Panc1 (cell line): Measurements from ENCODE around the gene TM9SF4. TPM values are rescaled to one million over a fixed set of nuclear protein-coding genes. Genes with fewer than 3 reads are reported as not detected.

Experiments
- ATAC-seq: fragments of 200-7000 bp; cut with Tn5 transposase; 2 replicates; pipeline ENCODE4 v1.9.1; 2020; ENCODE audit warnings: mild to moderate bottlenecking, moderate library complexity
- BruUV-seq: library from RNA; stranded (reverse); fragments of 400-500 nt; replicated peaks from 2 replicates; lab custom pipeline; 2021; lab: Mats Ljungman, UMichigan
- CTCF ChIA-PET: fragments of 300-600 bp; sonication (Branson Sonifier 250); formaldehyde crosslinking; loops from one replicate; lab custom pipeline; 2022; ENCODE audit warnings: antibody characterized with exemption; lab: Charles Lee
- POLR2A ChIA-PET: fragments of 300-600 bp; sonication (Branson Sonifier 250); formaldehyde crosslinking; loops from one replicate; lab custom pipeline; 2022; ENCODE audit warnings: antibody characterized with exemption; lab: Charles Lee
- DNase-seq: peaks from one replicate; pipeline ENCODE4 v3.0.0-alpha.2; 2010; ENCODE audit warnings: low read depth, low spot score
- H3K27ac ChIP-seq: 2 replicates; pipeline ENCODE4 v1.5.1; 2011; ENCODE audit warnings: mild to moderate bottlenecking, low read length, inconsistent platforms
- H3K27me3 ChIP-seq: fragments of 200-500 bp; sonication (Bioruptor generic); 2 replicates; pipeline ENCODE4 v1.6.0; 2014; ENCODE audit warnings: low read length, inconsistent platforms; ENCODE audit not compliant: control insufficient read depth, insufficient read depth
- H3K36me3 ChIP-seq: fragments of 200-500 bp; sonication (Bioruptor generic); 2 replicates; pipeline ENCODE4 v1.5.1; 2014; ENCODE audit warnings: inconsistent platforms, mild to moderate bottlenecking, low read length, moderate library complexity; ENCODE audit not compliant: control insufficient read depth, insufficient read depth
- H3K4me1 ChIP-seq: 2 replicates; pipeline ENCODE4 v1.5.1; 2011; ENCODE audit warnings: inconsistent platforms, mild to moderate bottlenecking, low read length, moderate library complexity; ENCODE audit not compliant: control insufficient read depth, insufficient read depth
- H3K4me3 ChIP-seq, 2 experiments: 2 replicates each; pipeline ENCODE4 v1.5.1; 2011 to 2012; ENCODE audit warnings: low read depth in 2 of 2, low read length in 2 of 2, mild to moderate bottlenecking in 2 of 2, inconsistent platforms in 1 of 2, moderate library complexity in 1 of 2
- H3K9me3 ChIP-seq: fragments of 200-500 bp; sonication (Bioruptor generic); 2 replicates; pipeline ENCODE4 v1.5.1; 2014; ENCODE audit warnings: low read depth, mild to moderate bottlenecking, inconsistent platforms, low read length, moderate library complexity; ENCODE audit not compliant: control insufficient read depth, insufficient read depth
- CTCF ChIP-seq: fragments of 450-650 bp; IDR thresholded peaks from 2 replicates; pipeline ENCODE4 v1.5.1; 2017; ENCODE audit warnings: mild to moderate bottlenecking
- POLR2AphosphoS5 ChIP-seq: IDR thresholded peaks from 2 replicates; pipeline ENCODE4 v1.6.1; 2012; ENCODE audit warnings: mild to moderate bottlenecking, low read depth, low read length, moderate library complexity
- REST ChIP-seq, 2 experiments: IDR thresholded peaks; 2 replicates each; pipeline ENCODE4 v1.6.1; 2011 to 2012; ENCODE audit warnings: low read depth in 2 of 2, control low read depth in 1 of 2, low read length in 1 of 2, mild to moderate bottlenecking in 1 of 2, moderate library complexity in 1 of 2; ENCODE audit not compliant: insufficient read depth in 1 of 2
- SIN3A ChIP-seq: IDR thresholded peaks from 2 replicates; pipeline ENCODE4 v1.6.1; 2012; ENCODE audit warnings: low read depth, mild to moderate bottlenecking, low read length, moderate library complexity, borderline replicate concordance; ENCODE audit not compliant: insufficient read depth
- TCF7L2 ChIP-seq: IDR thresholded peaks from 2 replicates; pipeline ENCODE4 v1.6.1; 2011; ENCODE audit warnings: mild to moderate bottlenecking, low read depth, low read length, inconsistent platforms
- in situ Hi-C: cut with HindIII; loops from 2 replicates; pipeline ENCODE4 v1.10.0; 2016; ENCODE audit warnings: low sequenced_read_pairs, low pct_unique_long_range_greater_than_20kb
- intact Hi-C: fragments of 100-400 bp; cut with micrococcal nuclease; formaldehyde crosslinking; loops from one replicate; pipeline ENCODE4 v1.10.0; 2022; ENCODE audit not compliant: unreplicated experiment
- total RNA-seq: library from RNA; stranded (reverse); gene quantifications from one replicate; pipeline ENCODE4 v1.2.1, GENCODE V29; 2021; ENCODE audit not compliant: unreplicated experiment

Gene TM9SF4
- total RNA-seq, 1 experiment from 2014 or later, result 180 TPM

- H3K4me3 ChIP-seq, result no peak overlapping the region
- POLR2A ChIA-PET, result no interaction called here
- TF ChIP-seq CTCF (no peak), SIN3A (no peak), REST (IDR thresholded peaks at IDR 0.05; ENCODE audit: insufficient read depth in 1 of 2, low read depth in 2 of 2, low read length in 1 of 2) (no peak), TCF7L2 (no peak), POLR2AphosphoS5 (no peak)
- CTCF ChIA-PET, result no interaction called here
- BruUV-seq, result no TSS peak
- H3K27ac ChIP-seq, result no peak overlapping the region
- ATAC-seq (no peak), DNase-seq (no peak)
- 0 out of 2 replicates have a peak, but pooled peaks cover 6% of the 10 kb centered on the region for H3K4me1 ChIP-seq
- no peaks in the 10 kb centered on the region for H3K27me3 ChIP-seq
- no peaks in the 10 kb centered on the region for H3K9me3 ChIP-seq
- intact Hi-C loops (no loop called here), in situ Hi-C loops (no loop called here)
- H3K36me3 ChIP-seq, result peaks cover 16% of the 10 kb centered on the region; the same call in 1 of the 2 replicates
Measured at GRCh38 chr20:32135983-32136515, 26.5 kb downstream of the TM9SF4 start.

GRCh38 chr20:32138921-32139320, 29.4 kb downstream of the TM9SF4 start:
- DNase-seq (no peak), ATAC-seq (no peak)
- ChIA-PET POLR2A (no interaction called here), CTCF (no interaction called here)
- no peaks in the 10 kb centered on the region for H3K9me3 ChIP-seq
- H3K36me3 ChIP-seq, result peaks cover 28% of the 10 kb centered on the region; the same call in 1 of the 2 replicates
- no TSS peak for BruUV-seq
- in situ Hi-C loops (no loop called here), intact Hi-C loops (no loop called here)
- 0 out of 2 replicates have a peak, but pooled peaks cover 6% of the 10 kb centered on the region for H3K4me1 ChIP-seq
- TF ChIP-seq CTCF (no peak), SIN3A (no peak), TCF7L2 (no peak), POLR2AphosphoS5 (no peak), REST (IDR thresholded peaks at IDR 0.05; ENCODE audit: insufficient read depth in 1 of 2, low read depth in 2 of 2, low read length in 1 of 2) (no peak)
- H3K27me3 ChIP-seq, result no peaks in the 10 kb centered on the region
- no peak overlapping the region for H3K27ac ChIP-seq
- H3K4me3 ChIP-seq, result no peak overlapping the region
